ENCODE measurements around the gene HMGXB4.

GRCh38 chr22:35307372-35307771 is 50.1 kb downstream of the HMGXB4 start:
- TF ChIP-seq CTCF (IDR thresholded peaks at IDR 0.05) (no peak), EZH2 (IDR thresholded peaks at IDR 0.05; ENCODE audit: borderline replicate concordance, insufficient read depth, low read depth, low read length, poor library complexity, severe bottlenecking) (no peak)

Measured in B cell (primary cell).